ENCODE data around the gene XXYLT1.

The XXYLT1 gene

DNA sequence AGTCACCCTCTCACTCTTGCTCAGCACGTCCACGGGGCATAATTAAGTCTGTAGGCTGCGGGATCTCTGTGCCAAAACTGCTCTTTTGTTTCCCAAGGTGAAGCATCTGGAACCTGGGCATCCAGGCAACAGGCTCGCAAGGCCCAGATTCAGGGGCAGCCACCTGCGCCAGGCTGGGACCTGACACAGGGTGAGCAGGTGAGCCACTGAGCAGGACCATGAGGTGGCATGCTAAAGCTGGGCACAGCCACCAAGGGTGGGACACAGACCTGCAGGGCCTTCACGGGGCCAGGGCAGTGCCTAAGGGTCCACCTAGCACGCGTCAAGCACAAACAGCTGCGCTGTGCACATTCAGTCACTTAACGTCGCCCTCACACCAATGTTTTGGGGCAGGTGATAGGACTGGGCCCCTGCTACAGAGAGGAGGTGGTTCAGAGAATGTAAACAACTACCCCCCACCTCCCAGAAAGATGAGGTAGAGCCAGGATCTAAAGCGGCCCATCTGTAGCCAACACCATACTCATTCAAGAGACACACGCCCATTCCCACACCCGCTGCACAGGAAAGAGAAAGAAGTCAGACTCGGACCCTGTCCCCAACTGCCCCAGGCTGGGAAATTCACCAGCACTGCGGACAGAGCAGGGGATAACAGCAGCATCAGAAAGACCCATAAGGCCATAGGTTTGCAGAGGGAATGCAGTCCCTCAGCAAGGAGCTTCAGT, 16.3 kb downstream of the XXYLT1 start:
- DNase-seq (ENCODE audit: extremely low spot score): no peak
- POLR2A ChIA-PET: interaction anchor here (0.9 kb wide), 1 partner anchor 16 kb away, joined by 3 read pairs; no protein-coding TSS in a partner anchor
- CTCF ChIA-PET: no interaction called here

GRCh38 chr3:195253923-195254432, 17.0 kb downstream of the XXYLT1 start:
- no peak for TF ChIP-seq CTBP1 (IDR thresholded peaks at IDR 0.05; ENCODE audit: borderline replicate concordance)
- TF ChIP-seq L3MBTL2 (conservative IDR thresholded peaks at IDR 0.05): no peak
- TF ChIP-seq PKNOX1 (IDR thresholded peaks at IDR 0.05): no peak
- TF ChIP-seq SUZ12 (IDR thresholded peaks at IDR 0.05): no peak
- no peak for TF ChIP-seq LEF1 (IDR thresholded peaks at IDR 0.05; ENCODE audit: borderline replicate concordance)
- TF ChIP-seq BHLHE40 (IDR thresholded peaks at IDR 0.05; ENCODE audit: borderline replicate concordance): no peak
- TF ChIP-seq FOXA1 (IDR thresholded peaks at IDR 0.05): no peak
- no peak for TF ChIP-seq ZNF384 (IDR thresholded peaks at IDR 0.05)
- no peak for TF ChIP-seq ARNT (IDR thresholded peaks at IDR 0.05)
- TF ChIP-seq TARDBP (IDR thresholded peaks at IDR 0.05): no peak
- TF ChIP-seq SP1 (IDR thresholded peaks at IDR 0.05): no peak
- no peak for TF ChIP-seq NFRKB (IDR thresholded peaks at IDR 0.05)
- no peak for TF ChIP-seq FOXM1 (IDR thresholded peaks at IDR 0.05; ENCODE audit: borderline replicate concordance)
- TF ChIP-seq ELF4 (IDR thresholded peaks at IDR 0.05): no peak
- no peak for TF ChIP-seq FOXK2 (IDR thresholded peaks at IDR 0.05)
- TF ChIP-seq HDGF (IDR thresholded peaks at IDR 0.05; ENCODE audit: borderline replicate concordance): no peak
- CTCF ChIA-PET: no interaction called here
- POLR2A ChIA-PET: no interaction called here
- DNase-seq (ENCODE audit: extremely low spot score): no peak

More for the DNA sequence above, 16.3 kb downstream of the XXYLT1 start:
- TF ChIP-seq CTBP1 (IDR thresholded peaks at IDR 0.05; ENCODE audit: borderline replicate concordance): no peak
- TF ChIP-seq FOXK2 (IDR thresholded peaks at IDR 0.05): no peak
- no peak for TF ChIP-seq L3MBTL2 (conservative IDR thresholded peaks at IDR 0.05)
- no peak for TF ChIP-seq SP1 (IDR thresholded peaks at IDR 0.05)
- no peak for TF ChIP-seq ARNT (IDR thresholded peaks at IDR 0.05)
- no peak for TF ChIP-seq TARDBP (IDR thresholded peaks at IDR 0.05)
- no peak for TF ChIP-seq HDGF (IDR thresholded peaks at IDR 0.05; ENCODE audit: borderline replicate concordance)
- TF ChIP-seq BHLHE40 (IDR thresholded peaks at IDR 0.05; ENCODE audit: borderline replicate concordance): no peak
- no peak for TF ChIP-seq SUZ12 (IDR thresholded peaks at IDR 0.05)

DNA sequence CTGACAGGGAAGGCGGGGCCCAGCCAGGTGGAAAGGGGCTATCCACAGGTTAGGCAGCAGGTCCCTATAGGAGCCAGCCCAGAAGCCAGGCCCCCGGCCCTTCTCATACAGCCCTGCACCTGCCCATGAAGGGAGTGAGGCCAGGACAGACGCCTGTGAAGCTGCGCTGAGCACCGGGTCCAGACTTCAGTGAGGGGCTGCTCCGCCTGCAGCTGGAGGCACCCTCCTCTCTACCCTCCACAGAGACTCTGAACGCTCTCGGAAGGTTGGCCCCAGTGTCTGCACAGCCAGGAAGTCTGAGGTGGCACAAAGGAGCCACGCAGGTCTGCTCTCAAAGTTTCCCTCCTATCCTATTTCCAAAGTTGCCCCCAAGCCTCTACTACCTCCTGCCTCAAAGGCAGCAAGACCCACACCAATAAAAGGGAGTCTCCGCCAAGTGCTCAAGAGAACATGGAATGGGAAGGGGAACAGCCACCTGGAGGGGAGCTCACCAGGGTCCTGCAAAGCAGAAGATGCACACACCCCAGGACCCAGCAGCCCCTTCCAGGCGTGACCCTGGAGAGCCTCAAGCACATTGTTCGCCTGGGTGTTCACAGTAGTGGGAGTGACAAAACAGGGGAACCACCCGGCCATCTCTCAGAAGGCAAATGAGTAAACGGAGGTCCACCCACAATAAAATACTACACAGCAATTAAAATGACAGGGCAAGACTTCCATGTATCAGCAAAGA, 19.5 kb downstream of the XXYLT1 start:
- TF ChIP-seq TARDBP (IDR thresholded peaks at IDR 0.05): no peak
- no peak for TF ChIP-seq FOXK2 (IDR thresholded peaks at IDR 0.05)
- TF ChIP-seq FOXM1 (IDR thresholded peaks at IDR 0.05; ENCODE audit: borderline replicate concordance): no peak
- TF ChIP-seq NFRKB (IDR thresholded peaks at IDR 0.05): no peak
- no peak for TF ChIP-seq BHLHE40 (IDR thresholded peaks at IDR 0.05; ENCODE audit: borderline replicate concordance)
- no peak for TF ChIP-seq ZNF384 (IDR thresholded peaks at IDR 0.05)
- TF ChIP-seq PKNOX1 (IDR thresholded peaks at IDR 0.05): no peak
- CTCF ChIA-PET: no interaction called here
- no peak for DNase-seq (ENCODE audit: extremely low spot score)
- POLR2A ChIA-PET: no interaction called here

- CTCF ChIA-PET: no interaction called here
- POLR2A ChIA-PET: no interaction called here
- no peak for TF ChIP-seq L3MBTL2 (conservative IDR thresholded peaks at IDR 0.05)
- no peak for TF ChIP-seq HDGF (IDR thresholded peaks at IDR 0.05; ENCODE audit: borderline replicate concordance)
- no peak for TF ChIP-seq CTBP1 (IDR thresholded peaks at IDR 0.05; ENCODE audit: borderline replicate concordance)
- no peak for TF ChIP-seq BHLHE40 (IDR thresholded peaks at IDR 0.05; ENCODE audit: borderline replicate concordance)
- no peak for TF ChIP-seq NFRKB (IDR thresholded peaks at IDR 0.05)
- no peak for TF ChIP-seq ARNT (IDR thresholded peaks at IDR 0.05)
- no peak for TF ChIP-seq TARDBP (IDR thresholded peaks at IDR 0.05)
- TF ChIP-seq FOXM1 (IDR thresholded peaks at IDR 0.05; ENCODE audit: borderline replicate concordance): no peak
- TF ChIP-seq FOXA1 (IDR thresholded peaks at IDR 0.05): no peak
- no peak for TF ChIP-seq SP1 (IDR thresholded peaks at IDR 0.05)
- TF ChIP-seq ZNF384 (IDR thresholded peaks at IDR 0.05): no peak
- no peak for TF ChIP-seq LEF1 (IDR thresholded peaks at IDR 0.05; ENCODE audit: borderline replicate concordance)
- TF ChIP-seq FOXK2 (IDR thresholded peaks at IDR 0.05): no peak
- TF ChIP-seq PKNOX1 (IDR thresholded peaks at IDR 0.05): no peak
- TF ChIP-seq ELF4 (IDR thresholded peaks at IDR 0.05): no peak
- no peak for DNase-seq (ENCODE audit: extremely low spot score)
These were observed 20.3 kb downstream of the XXYLT1 start for GRCh38 chr3:195250473-195251251.

GRCh38 chr3:195249858-195250464, 21.0 kb downstream of the XXYLT1 start:
- ChIA-PET CTCF (interaction anchor here (0.6 kb wide), 1 partner anchor 150 kb away, joined by 5 read pairs; no protein-coding TSS in a partner anchor), POLR2A (no interaction called here)
- TF ChIP-seq ZNF384 (IDR thresholded peaks at IDR 0.05) (no peak), SUZ12 (IDR thresholded peaks at IDR 0.05) (no peak), FOXA1 (IDR thresholded peaks at IDR 0.05) (no peak), SP1 (IDR thresholded peaks at IDR 0.05) (no peak), CTBP1 (IDR thresholded peaks at IDR 0.05; ENCODE audit: borderline replicate concordance) (no peak), LEF1 (IDR thresholded peaks at IDR 0.05; ENCODE audit: borderline replicate concordance) (no peak), BHLHE40 (IDR thresholded peaks at IDR 0.05; ENCODE audit: borderline replicate concordance) (no peak)
- DNase-seq (ENCODE audit: extremely low spot score): no peak

Data from HEK293T (cell line).